HFFc6 (cell line): ENCODE results near the gene NOB1. TPM values are rescaled to one million over a fixed set of nuclear protein-coding genes. Genes with fewer than 3 reads are reported as not detected.
A peak's percentile ranks its signal among the peaks of the same experiment; 100 is the strongest.
"Not testable (repeated sequence)": the region's sequence is repeated elsewhere in the genome, so short reads cannot be mapped to it uniquely, and the experiment has no call there.

Experiments
- DNase-seq: peaks from one replicate; pipeline ENCODE4 v3.0.0-alpha.2; 2018
- H3K27ac Mint-ChIP-seq: 2 replicates; pipeline ENCODE4 v1.8.0; 2020; ENCODE audit warnings: mild to moderate bottlenecking, mixed read lengths
- H3K27me3 Mint-ChIP-seq: 2 replicates; pipeline ENCODE4 v1.8.0; 2021; ENCODE audit warnings: mild to moderate bottlenecking, moderate library complexity, mixed read lengths; ENCODE audit not compliant: insufficient read depth
- H3K36me3 Mint-ChIP-seq: 2 replicates; pipeline ENCODE4 v1.8.0; 2021; ENCODE audit warnings: low read depth, mixed read lengths
- H3K4me1 Mint-ChIP-seq: 2 replicates; pipeline ENCODE4 v1.8.0; 2020; ENCODE audit warnings: low read depth, mixed read lengths
- H3K4me3 Mint-ChIP-seq: 2 replicates; pipeline ENCODE4 v1.8.0; 2020; ENCODE audit warnings: mild to moderate bottlenecking, moderate library complexity, mixed read lengths
- H3K9me3 Mint-ChIP-seq: 2 replicates; pipeline ENCODE4 v1.8.0; 2020; ENCODE audit warnings: mild to moderate bottlenecking, mixed read lengths
- total RNA-seq, 6 experiments: library from RNA; stranded (reverse); fragmentation: NEBNext Ultra II Directional; extraction: Animal tissue kit (Norgen Biotek cat#: 25700); gene quantifications; 2 replicates in 1 of 6; 3 replicates in 5 of 6; pipeline ENCODE4 v1.2.3, GENCODE V29; 2021
- TF ChIP-seq, protein P1 (sequence below): fragments of 200-600 bp; sonication (generic); IDR thresholded peaks from 2 replicates; pipeline ENCODE4 v1.5.0; 2021; ENCODE audit warnings: antibody characterized with exemption, mild to moderate bottlenecking

Gene NOB1
- total RNA-seq, 6 experiments from 2014 or later: 52.3 to 59.3 (median 55.2) TPM

DNA sequence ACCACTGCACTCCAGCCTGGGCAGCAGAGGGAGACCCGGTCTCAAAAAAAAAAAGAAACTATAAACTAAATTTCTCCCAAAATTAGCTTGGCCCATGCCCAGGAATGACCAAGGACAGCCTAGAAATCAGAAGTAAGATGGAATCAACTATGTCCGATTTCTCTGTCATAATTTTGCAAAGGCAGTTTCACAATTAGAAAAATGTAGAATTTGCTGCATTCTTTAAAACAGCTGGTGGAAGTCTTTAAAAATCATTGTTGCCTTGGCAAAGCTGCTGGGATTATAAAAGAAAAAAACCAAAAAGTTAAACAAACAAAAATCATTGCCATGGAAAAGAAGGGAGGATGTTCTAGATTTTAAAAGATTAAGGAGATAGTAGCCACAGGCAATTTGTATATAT, 39.8 kb upstream of the NOB1 start:
- H3K27me3 Mint-ChIP-seq: no peaks in the 10 kb centered on the region
- peaks cover 12% of the 10 kb centered on the region for H3K4me1 Mint-ChIP-seq
- TF ChIP-seq, protein P1, sequence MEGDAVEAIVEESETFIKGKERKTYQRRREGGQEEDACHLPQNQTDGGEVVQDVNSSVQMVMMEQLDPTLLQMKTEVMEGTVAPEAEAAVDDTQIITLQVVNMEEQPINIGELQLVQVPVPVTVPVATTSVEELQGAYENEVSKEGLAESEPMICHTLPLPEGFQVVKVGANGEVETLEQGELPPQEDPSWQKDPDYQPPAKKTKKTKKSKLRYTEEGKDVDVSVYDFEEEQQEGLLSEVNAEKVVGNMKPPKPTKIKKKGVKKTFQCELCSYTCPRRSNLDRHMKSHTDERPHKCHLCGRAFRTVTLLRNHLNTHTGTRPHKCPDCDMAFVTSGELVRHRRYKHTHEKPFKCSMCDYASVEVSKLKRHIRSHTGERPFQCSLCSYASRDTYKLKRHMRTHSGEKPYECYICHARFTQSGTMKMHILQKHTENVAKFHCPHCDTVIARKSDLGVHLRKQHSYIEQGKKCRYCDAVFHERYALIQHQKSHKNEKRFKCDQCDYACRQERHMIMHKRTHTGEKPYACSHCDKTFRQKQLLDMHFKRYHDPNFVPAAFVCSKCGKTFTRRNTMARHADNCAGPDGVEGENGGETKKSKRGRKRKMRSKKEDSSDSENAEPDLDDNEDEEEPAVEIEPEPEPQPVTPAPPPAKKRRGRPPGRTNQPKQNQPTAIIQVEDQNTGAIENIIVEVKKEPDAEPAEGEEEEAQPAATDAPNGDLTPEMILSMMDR: no peak
- no peak for DNase-seq
- H3K9me3 Mint-ChIP-seq: no peaks in the 10 kb centered on the region
- H3K27ac Mint-ChIP-seq: no peak overlapping the region
- H3K36me3 Mint-ChIP-seq: no peaks in the 10 kb centered on the region
- no peak overlapping the region for H3K4me3 Mint-ChIP-seq

DNA sequence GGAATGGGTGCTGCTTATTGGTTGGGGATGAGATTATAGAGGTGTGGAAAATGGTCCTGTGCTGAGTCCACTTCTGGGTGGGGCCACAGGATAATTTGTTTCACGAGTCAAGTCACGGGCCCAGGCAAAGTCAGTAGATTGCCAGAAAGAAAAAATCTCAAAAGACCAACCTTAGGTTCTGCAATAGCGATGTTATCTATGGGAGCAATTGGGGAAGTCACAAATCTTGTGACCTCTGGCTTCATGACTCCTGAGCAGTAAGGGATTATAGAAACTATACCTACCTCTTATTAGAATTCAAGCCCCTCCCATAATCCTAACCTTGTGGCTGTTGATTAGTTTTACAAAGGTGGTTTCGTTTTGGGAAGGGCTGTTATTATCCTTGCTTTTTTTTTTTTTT, 38.8 kb upstream of the NOB1 start:
- TF ChIP-seq, protein P1: no peak
- no peak for DNase-seq
- no peak overlapping the region for H3K4me3 Mint-ChIP-seq
- H3K4me1 Mint-ChIP-seq: peaks cover 12% of the 10 kb centered on the region
- H3K27ac Mint-ChIP-seq: no peak overlapping the region
- no peaks in the 10 kb centered on the region for H3K36me3 Mint-ChIP-seq
- no peaks in the 10 kb centered on the region for H3K27me3 Mint-ChIP-seq
- no peaks in the 10 kb centered on the region for H3K9me3 Mint-ChIP-seq

DNA sequence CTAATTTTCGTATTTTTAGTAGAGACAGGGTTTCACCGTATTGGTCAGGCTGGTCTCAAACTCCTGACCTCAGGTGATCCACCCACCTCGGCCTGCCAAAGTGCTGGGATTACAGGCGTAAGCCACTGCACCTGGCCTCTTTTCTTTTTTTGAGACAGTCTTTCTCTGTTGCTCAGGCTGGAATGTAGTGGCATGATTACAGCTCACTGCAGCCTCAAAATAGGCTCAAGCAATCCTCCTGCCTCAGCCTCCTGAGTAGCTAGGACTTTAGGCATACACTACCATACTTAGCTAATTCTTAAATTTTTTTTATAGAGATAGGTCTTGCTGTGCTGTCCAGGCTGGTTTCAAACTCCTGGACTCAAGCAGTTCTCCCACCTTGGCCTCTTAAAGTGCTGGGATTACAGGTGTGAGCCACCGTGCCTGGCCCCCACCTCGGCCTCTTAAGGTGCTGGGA, 36.7 kb upstream of the NOB1 start:
- not testable (repeated sequence) for H3K27ac Mint-ChIP-seq, H3K36me3 Mint-ChIP-seq, DNase-seq, H3K4me1 Mint-ChIP-seq, H3K27me3 Mint-ChIP-seq, H3K9me3 Mint-ChIP-seq, H3K4me3 Mint-ChIP-seq

DNA sequence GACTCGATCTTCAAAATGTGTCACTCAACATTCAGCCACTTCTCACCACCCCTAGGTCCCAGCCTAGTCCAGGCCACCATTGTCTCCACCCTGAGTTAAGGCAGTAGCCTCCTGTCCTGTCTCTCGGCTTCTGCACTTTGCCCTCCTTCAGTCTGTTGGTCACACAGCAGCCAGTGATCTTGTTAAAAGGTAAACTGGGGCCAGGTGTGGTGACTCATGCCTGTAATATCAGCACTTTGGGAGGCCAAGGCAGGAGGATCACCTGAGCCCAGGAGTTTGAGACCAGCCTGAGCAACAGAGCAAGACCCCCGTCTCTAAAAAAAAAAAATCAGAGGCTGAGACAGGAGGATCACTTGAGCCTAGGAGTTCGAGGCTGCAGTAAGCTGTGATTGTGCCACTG, 33.2 kb upstream of the NOB1 start:
- Mint-ChIP-seq H3K4me1 (no peaks in the 10 kb centered on the region), H3K27ac (no peak overlapping the region), H3K4me3 (no peak overlapping the region), H3K27me3 (no peaks in the 10 kb centered on the region; the same call in 1 of the 2 replicates), H3K9me3 (no peaks in the 10 kb centered on the region), H3K36me3 (no peaks in the 10 kb centered on the region; the same call in 1 of the 2 replicates)
- TF ChIP-seq, protein P1: no peak
- no peak for DNase-seq

DNA sequence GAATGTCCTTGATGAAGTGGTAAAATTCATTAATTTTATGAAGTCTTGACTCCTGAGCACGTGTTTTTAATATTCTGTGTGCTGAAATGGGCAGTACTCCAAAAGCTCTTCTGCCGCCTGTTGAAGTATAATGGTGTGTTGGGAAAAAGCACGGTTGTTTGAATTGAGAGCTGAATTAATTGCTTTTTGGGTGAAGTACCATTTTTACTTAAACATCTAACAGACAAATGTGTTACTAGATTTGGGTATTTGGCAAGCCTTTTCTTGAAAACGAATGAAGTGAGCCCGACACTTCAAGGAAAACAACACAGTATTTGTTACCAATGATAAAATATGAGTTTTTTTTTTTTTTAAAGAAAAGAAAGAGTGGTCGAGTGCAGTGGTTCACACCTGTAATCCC, 29.9 kb upstream of the NOB1 start:
- no peaks in the 10 kb centered on the region; the same call in 1 of the 2 replicates for H3K36me3 Mint-ChIP-seq
- DNase-seq: no peak
- no peaks in the 10 kb centered on the region; the same call in 1 of the 2 replicates for H3K27me3 Mint-ChIP-seq
- no peak overlapping the region for H3K4me3 Mint-ChIP-seq
- TF ChIP-seq, protein P1: no peak
- no peak overlapping the region for H3K27ac Mint-ChIP-seq
- no peaks in the 10 kb centered on the region for H3K9me3 Mint-ChIP-seq
- H3K4me1 Mint-ChIP-seq: no peaks in the 10 kb centered on the region

DNA sequence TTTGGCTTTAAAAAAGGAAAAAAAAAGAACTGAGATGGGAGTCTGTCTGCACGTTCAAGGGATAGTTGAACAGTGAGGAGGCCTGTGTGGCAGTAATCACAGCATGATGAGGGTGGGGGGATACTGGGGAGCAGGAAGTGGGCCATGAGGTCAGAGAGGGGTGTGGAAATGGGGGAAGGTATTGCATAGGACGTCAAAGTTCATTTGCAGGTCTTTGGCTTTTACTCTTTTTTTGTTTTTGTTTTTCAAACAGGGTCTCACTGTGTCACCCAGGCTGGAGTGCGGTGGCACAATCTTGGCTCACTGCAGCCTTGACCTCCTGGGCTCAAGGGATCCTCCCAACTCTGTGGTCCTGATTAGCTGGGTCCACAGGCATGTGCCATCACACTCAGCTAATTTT, 26.4 kb upstream of the NOB1 start:
- Mint-ChIP-seq H3K9me3 (no peaks in the 10 kb centered on the region), H3K4me3 (no peak overlapping the region), H3K27me3 (no peaks in the 10 kb centered on the region; the same call in 1 of the 2 replicates), H3K27ac (peak overlapping the region; percentile 31), H3K36me3 (peaks cover 2% of the 10 kb centered on the region; the same call in 1 of the 2 replicates), H3K4me1 (no peaks in the 10 kb centered on the region)
- no peak for DNase-seq
- TF ChIP-seq, protein P1: no peak
